ENCODE data around the gene ZFC3H1. TPM values are rescaled to one million over a fixed set of nuclear protein-coding genes. Genes with fewer than 3 reads are reported as not detected.

The ZFC3H1 gene
- total RNA-seq, 1 experiment from 2014 or later, result 13.4 TPM

Small RNA genes within 50 kb of the gene (small RNA-seq; reads per million reads assigned to genes)
- 0 reads per million in 2 experiments for gene RF00560

Other genes with a start within 250 kb of the ZFC3H1 start
- gene LGR5, start 224.1 kb downstream of the ZFC3H1 start, total RNA-seq (2014; rRNA removed; shearing (Covaris generic)), result not detected in 2 replicates
- gene THAP2, start 453 bp upstream of the ZFC3H1 start, total RNA-seq (2014; rRNA removed; shearing (Covaris generic)), result 0.95 and 2.0 TPM in 2 replicates
- gene TMEM19, start 22.2 kb upstream of the ZFC3H1 start, total RNA-seq (2014; rRNA removed; shearing (Covaris generic)), result 34.1 and 41.3 TPM in 2 replicates
- 42.0 and 43.0 TPM in 2 replicates for gene RAB21, start 91.0 kb upstream of the ZFC3H1 start, total RNA-seq (2014; rRNA removed; shearing (Covaris generic))
- 20.2 and 21.4 TPM in 2 replicates for gene TBC1D15, start 175.9 kb upstream of the ZFC3H1 start, total RNA-seq (2014; rRNA removed; shearing (Covaris generic))

All from SK-MEL-5 (cell line).